Right lobe of liver (tissue), 6 donors: ENCODE measurements around the gene SSBP3. TPM values are rescaled to one million over a fixed set of nuclear protein-coding genes. Genes with fewer than 3 reads are reported as not detected.
A peak's percentile ranks its signal among the peaks of the same experiment; 100 is the strongest.

Source experiments
- ATAC-seq, 4 donors: fragments of 200-7000 bp; cut with Tn5 transposase; one replicate each; pipeline ENCODE4 v1.9.1; 2020; ENCODE audit warnings: mild to moderate bottlenecking in 4 of 4, moderate library complexity in 4 of 4
- DNase-seq, 3 donors: peaks; one replicate each; pipeline ENCODE4 v3.0.0-alpha.2; 2020
- H3K27ac ChIP-seq, 3 donors: fragments of 200-600 bp; one replicate each; pipeline ENCODE4 v1.8.0; 2022
- H3K27me3 ChIP-seq, 2 donors: fragments of 200-600 bp; one replicate each; pipeline ENCODE4 v1.8.0; 2022
- H3K36me3 ChIP-seq, 4 donors: fragments of 200-600 bp; sonication (generic) in 1 of 4; one replicate each; pipeline versions ENCODE4 v1.5.1 to v1.8.0; 2017 to 2022; ENCODE audit warnings: control low read depth in 1 of 4
- H3K4me1 ChIP-seq, 4 donors: fragments of 200-600 bp; sonication (generic) in 1 of 4; one replicate each; pipeline versions ENCODE4 v1.5.1 to v1.8.0; 2017 to 2022; ENCODE audit warnings: control low read depth in 1 of 4
- H3K4me3 ChIP-seq, 3 donors: fragments of 200-600 bp; one replicate each; pipeline ENCODE4 v1.8.0; 2022
- H3K9me3 ChIP-seq, 4 donors: fragments of 200-600 bp; sonication (generic) in 1 of 4; one replicate each; pipeline versions ENCODE4 v1.5.1 to v1.8.0; 2017 to 2022; ENCODE audit warnings: control low read depth in 1 of 4
- CTCF ChIP-seq, 4 donors: fragments of 200-600 bp in 3 of 4; fragments of 450-650 bp in 1 of 4; IDR thresholded peaks; one replicate each; pipeline versions ENCODE4 v1.5.1 to v1.8.0; 2016 to 2022; ENCODE audit warnings: antibody characterized with exemption in 4 of 4, mild to moderate bottlenecking in 2 of 4
- POLR2A ChIP-seq: fragments of 450-650 bp; IDR thresholded peaks from one replicate; pipeline ENCODE4 v1.6.1; 2017; ENCODE audit warnings: antibody characterized with exemption, mild to moderate bottlenecking
- WGBS: methylation state at CpG from one replicate; pipeline ENCODE4 v1.1.6; 2018; ENCODE audit warnings: low coverage, low lambda C conversion rate; ENCODE audit not compliant: insufficient coverage; ENCODE audit errors: missing lambda C conversion rate; 5-methylcytosine and 5-hydroxymethylcytosine counted together
- intact Hi-C, 2 donors: fragments of 100-400 bp; cut with DNase I; formaldehyde crosslinking; loops; one replicate each; pipeline versions ENCODE4 v1.11.2 to v1.14.1; 2022
- total RNA-seq, 6 experiments: library from RNA; depleted of rRNA in 2 of 6; stranded (reverse); fragments of >200 nt in 2 of 6; fragmentation: NEBNext Ultra II Directional in 3 of 6; extraction: Animal tissue kit (Norgen Biotek cat#: 25700) in 3 of 6; gene quantifications; one replicate each; pipeline versions ENCODE4 v1.1.0 to v1.2.4, GENCODE V29; 2016 to 2023
- donor health status: DM: no; HTN: yes; CAD: no.
- donor health status: DM: no; HTN: no; CAD: no.
- donor health status: DM: no; HTN: no; CAD: no.
- donor health status: DM: no; HTN: yes; CAD: no.
- donor health status: DM: no; HTN: yes; CAD: no.

Gene SSBP3
- total RNA-seq, 6 experiments from 2014 or later: 19.4 to 34.1 (median 24.4) TPM

GRCh38 chr1:54356680-54357147 is 49.5 kb downstream of the SSBP3 start:
- Histone ChIP-seq H3K27me3 (no peaks in the 10 kb centered on the region), H3K4me3 (peak overlapping the region; percentile 2 to 41 (median 39)), H3K4me1 (peaks cover 2 to 32% (median 15%) of the 10 kb centered on the region in 4 donors), H3K36me3 (no peaks in the 10 kb centered on the region), H3K27ac (peak overlapping the region in 1 of 3 donors; percentile 44), H3K9me3 (no peaks in the 10 kb centered on the region)
- WGBS: 49% methylated on average over 5 of the region's 9 CpGs
- ATAC-seq (no peak), DNase-seq (no peak)
- TF ChIP-seq CTCF (IDR thresholded peaks at IDR 0.05) (no peak), POLR2A (no peak)
- intact Hi-C loops: no loop called here

GRCh38 chr1:54355931-54356679 is 50.1 kb downstream of the SSBP3 start:
- Histone ChIP-seq H3K9me3 (no peaks in the 10 kb centered on the region), H3K27ac (peak overlapping the region in 1 of 3 donors; percentile 44), H3K27me3 (no peaks in the 10 kb centered on the region), H3K36me3 (no peaks in the 10 kb centered on the region), H3K4me3 (peak overlapping the region; percentile 2 to 41 (median 39)), H3K4me1 (peaks cover 2 to 32% (median 15%) of the 10 kb centered on the region in 4 donors)
- ATAC-seq (peak; percentile 58 to 66 (median 63)), DNase-seq (peak in 2 of 3 donors; percentile 41 to 59)
- 3% methylated on average over 12 of the region's 31 CpGs for WGBS
- TF ChIP-seq POLR2A: no peak
- no peak for TF ChIP-seq CTCF (IDR thresholded peaks at IDR 0.05)
- intact Hi-C loops: no loop called here

GRCh38 chr1:54354899-54355298 is 51.3 kb downstream of the SSBP3 start:
- H3K4me1 ChIP-seq: peaks cover 0 to 25% (median 15%) of the 10 kb centered on the region in 4 donors
- H3K9me3 ChIP-seq: no peaks in the 10 kb centered on the region
- H3K27me3 ChIP-seq: no peaks in the 10 kb centered on the region
- 49% methylated on average over 2 of the region's 6 CpGs for WGBS
- no peak for DNase-seq
- H3K4me3 ChIP-seq: no peak overlapping the region
- no peaks in the 10 kb centered on the region for H3K36me3 ChIP-seq
- no peak for TF ChIP-seq POLR2A
- TF ChIP-seq CTCF (IDR thresholded peaks at IDR 0.05): no peak
- ATAC-seq: peak in 2 of 4 donors; percentile 21 to 33
- H3K27ac ChIP-seq: no peak overlapping the region
- intact Hi-C loops: no loop called here

GRCh38 chr1:54353959-54354358 is 52.2 kb downstream of the SSBP3 start:
- no peak for TF ChIP-seq CTCF (IDR thresholded peaks at IDR 0.05)
- TF ChIP-seq POLR2A: no peak
- no peak for ATAC-seq
- Histone ChIP-seq H3K36me3 (no peaks in the 10 kb centered on the region), H3K4me3 (no peak overlapping the region), H3K27ac (no peak overlapping the region), H3K27me3 (no peaks in the 10 kb centered on the region), H3K4me1 (peaks cover 0 to 17% (median 11%) of the 10 kb centered on the region in 4 donors), H3K9me3 (no peaks in the 10 kb centered on the region)
- no peak for DNase-seq
- WGBS: 80% methylated on average over 2 of the region's 4 CpGs
- intact Hi-C loops: no loop called here
